Neuronal stem cell (in vitro differentiated cells): ENCODE measurements around the gene EFCAB13.

Experiments
- DNase-seq: peaks from one replicate; pipeline ENCODE4 v3.0.0-alpha.2; 2013; ENCODE audit warnings: low spot score
- H2AFZ ChIP-seq: one replicate; pipeline ENCODE4 v1.6.1; 2013; ENCODE audit warnings: mild to moderate bottlenecking, low read length, inconsistent platforms
- H2AK5ac ChIP-seq: 2 replicates; pipeline ENCODE4 v1.6.1; 2013; ENCODE audit warnings: low read depth, mild to moderate bottlenecking, inconsistent platforms, low read length, moderate library complexity, mixed read lengths
- H2BK120ac ChIP-seq: 2 replicates; pipeline ENCODE4 v1.6.1; 2013; ENCODE audit warnings: low read depth, mild to moderate bottlenecking, inconsistent platforms, low read length, moderate library complexity, mixed read lengths
- H2BK12ac ChIP-seq: one replicate; pipeline ENCODE4 v1.6.1; 2013; ENCODE audit warnings: low read length, inconsistent platforms
- H2BK15ac ChIP-seq: 2 replicates; pipeline ENCODE4 v1.6.1; 2013; ENCODE audit warnings: mild to moderate bottlenecking, low read length, inconsistent platforms, mixed read lengths
- H2BK5ac ChIP-seq: one replicate; pipeline ENCODE4 v1.6.1; 2013; ENCODE audit warnings: inconsistent platforms, mild to moderate bottlenecking, low read length, moderate library complexity
- H3K14ac ChIP-seq: one replicate; pipeline ENCODE4 v1.6.1; 2013; ENCODE audit warnings: low read length, inconsistent platforms
- H3K18ac ChIP-seq: 2 replicates; pipeline ENCODE4 v1.6.1; 2013; ENCODE audit warnings: low read length, inconsistent platforms
- H3K23ac ChIP-seq: 2 replicates; pipeline ENCODE4 v1.6.1; 2013; ENCODE audit warnings: low read depth, mild to moderate bottlenecking, mixed read lengths, low read length, inconsistent platforms; ENCODE audit not compliant: poor library complexity
- H3K27ac ChIP-seq: replicated peaks from 3 replicates; pipeline ENCODE4 v1.5.1; 2013; ENCODE audit warnings: low read length, inconsistent platforms
- H3K27me3 ChIP-seq, 3 experiments: 2 replicates each; pipeline ENCODE4 v1.6.1; 2013; ENCODE audit warnings: low read length in 3 of 3, mild to moderate bottlenecking in 2 of 3, inconsistent platforms in 1 of 3, low read depth in 1 of 3, mixed read lengths in 1 of 3, moderate library complexity in 1 of 3; ENCODE audit not compliant: control insufficient read depth in 3 of 3, insufficient read depth in 3 of 3
- H3K36me3 ChIP-seq, 2 donors: replicated peaks in 1 of 2; 2 replicates each; pipeline ENCODE4 v1.6.1; 2013; ENCODE audit warnings: low read length in 2 of 2; ENCODE audit not compliant: control insufficient read depth in 2 of 2, insufficient read depth in 2 of 2
- H3K4ac ChIP-seq: 2 replicates; pipeline ENCODE4 v1.6.1; 2013; ENCODE audit warnings: inconsistent platforms, mild to moderate bottlenecking, low read length, moderate library complexity
- H3K4me1 ChIP-seq, 2 donors: 1 replicate in 1 of 2; 2 replicates in 1 of 2; pipeline ENCODE4 v1.6.1; 2013; ENCODE audit warnings: low read length in 2 of 2, low read depth in 1 of 2; ENCODE audit not compliant: control insufficient read depth in 2 of 2, insufficient read depth in 1 of 2
- H3K4me2 ChIP-seq: one replicate; pipeline ENCODE4 v1.6.1; 2013; ENCODE audit warnings: mild to moderate bottlenecking, low read length, inconsistent platforms; ENCODE audit not compliant: insufficient read depth, poor library complexity, severe bottlenecking
- H3K4me3 ChIP-seq, 2 donors: 2 replicates each; pipeline ENCODE4 v1.5.1; 2013; ENCODE audit warnings: low read length in 2 of 2, mild to moderate bottlenecking in 2 of 2, inconsistent platforms in 1 of 2, moderate library complexity in 1 of 2
- H3K79me1 ChIP-seq: one replicate; pipeline ENCODE4 v1.6.1; 2013; ENCODE audit warnings: low read depth, mild to moderate bottlenecking, inconsistent platforms, low read length, moderate library complexity
- H3K9ac ChIP-seq: one replicate; pipeline ENCODE4 v1.6.1; 2013; ENCODE audit warnings: mild to moderate bottlenecking, low read depth, low read length, inconsistent platforms; ENCODE audit not compliant: poor library complexity
- H3K9me3 ChIP-seq, 2 donors: replicated peaks in 1 of 2; 2 replicates each; pipeline versions ENCODE3 to v1.6.1; 2013; ENCODE audit warnings: low read length in 2 of 2, mild to moderate bottlenecking in 2 of 2, inconsistent platforms in 1 of 2, low read depth in 1 of 2, mixed read lengths in 1 of 2, moderate library complexity in 1 of 2; ENCODE audit not compliant: control insufficient read depth in 2 of 2, insufficient read depth in 1 of 2
- H4K8ac ChIP-seq: one replicate; pipeline ENCODE4 v1.6.1; 2013; ENCODE audit warnings: low read depth, mild to moderate bottlenecking, inconsistent platforms, low read length, moderate library complexity
- H4K91ac ChIP-seq: one replicate; pipeline ENCODE4 v1.6.1; 2013; ENCODE audit warnings: low read length, low read depth, mild to moderate bottlenecking, inconsistent platforms; ENCODE audit not compliant: poor library complexity
- WGBS, 2 donors: extraction: QIAGEN DNeasy Blood & Tissue Kit; methylation state at CpG; one replicate each; pipeline ENCODE4 v1.1.7; 2013; ENCODE audit warnings: missing lambda C conversion rate in 2 of 2, mixed read lengths in 1 of 2; ENCODE audit not compliant: insufficient read length in 2 of 2, insufficient replicate concordance in 1 of 2; ENCODE audit errors: extremely low coverage in 2 of 2; 5-methylcytosine and 5-hydroxymethylcytosine counted together

EFCAB13 gene

DNA sequence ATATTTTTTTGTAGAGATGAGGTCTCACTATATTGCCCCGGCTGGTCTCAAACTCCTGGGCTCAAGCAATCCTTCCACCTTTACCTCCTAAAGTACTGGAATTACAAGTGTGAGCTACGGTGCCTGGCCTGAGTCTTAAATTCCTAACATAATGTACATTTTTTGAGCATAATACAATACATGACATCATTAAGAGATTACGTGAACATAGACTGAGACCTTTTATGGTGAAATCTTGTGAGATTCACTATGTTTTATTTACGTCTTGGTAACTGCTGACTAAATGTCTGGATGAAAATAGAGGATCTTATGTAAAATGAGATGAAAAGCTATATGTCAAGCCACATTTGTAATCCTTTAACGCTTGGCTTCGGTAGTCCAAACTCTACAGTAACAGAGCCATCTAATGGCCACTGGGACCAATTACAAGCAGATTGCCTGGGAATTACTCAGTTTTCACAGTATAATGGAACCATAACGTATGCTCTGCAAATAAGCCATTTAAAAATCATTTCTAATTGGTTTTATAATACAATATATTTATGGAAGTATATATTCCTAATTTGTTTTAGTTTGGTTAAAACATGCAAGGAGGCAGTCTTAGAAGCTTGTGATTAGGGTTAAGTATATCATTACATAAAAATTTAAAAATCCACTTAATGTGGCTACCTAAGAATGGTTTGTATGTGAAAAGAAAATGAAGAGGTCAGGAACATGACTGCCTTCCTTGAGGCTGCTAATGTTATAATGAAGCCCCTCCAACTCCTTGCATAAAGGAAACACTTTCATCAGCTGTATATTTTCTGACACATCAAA lies 8.1 kb upstream of the EFCAB13 start:
- no peak overlapping the region for H3K14ac ChIP-seq
- H3K36me3 ChIP-seq: no peaks in the 10 kb centered on the region
- DNase-seq: peak; percentile 24
- no peak overlapping the region for H4K91ac ChIP-seq
- H2AK5ac ChIP-seq: no peak overlapping the region
- no peak overlapping the region for H2AFZ ChIP-seq
- H3K27ac ChIP-seq: no peak overlapping the region
- H3K4me3 ChIP-seq: no peak overlapping the region
- H2BK120ac ChIP-seq: no peak overlapping the region
- H3K23ac ChIP-seq: no peak overlapping the region
- no peak overlapping the region for H2BK5ac ChIP-seq
- WGBS, 2 donors: no CpG with 5 or more reads among the region's 7 CpGs
- peaks cover 2 to 5% of the 10 kb centered on the region in 2 donors for H3K4me1 ChIP-seq
- no peak overlapping the region for H2BK12ac ChIP-seq
- H3K79me1 ChIP-seq: no peaks in the 10 kb centered on the region
- no peaks in the 10 kb centered on the region for H3K27me3 ChIP-seq
- H3K4me2 ChIP-seq: no peak overlapping the region
- H3K9ac ChIP-seq: no peak overlapping the region
- no peak overlapping the region for H3K18ac ChIP-seq
- no peak overlapping the region for H3K4ac ChIP-seq
- no peak overlapping the region for H4K8ac ChIP-seq
- no peaks in the 10 kb centered on the region for H3K9me3 ChIP-seq
- no peak overlapping the region for H2BK15ac ChIP-seq

DNA sequence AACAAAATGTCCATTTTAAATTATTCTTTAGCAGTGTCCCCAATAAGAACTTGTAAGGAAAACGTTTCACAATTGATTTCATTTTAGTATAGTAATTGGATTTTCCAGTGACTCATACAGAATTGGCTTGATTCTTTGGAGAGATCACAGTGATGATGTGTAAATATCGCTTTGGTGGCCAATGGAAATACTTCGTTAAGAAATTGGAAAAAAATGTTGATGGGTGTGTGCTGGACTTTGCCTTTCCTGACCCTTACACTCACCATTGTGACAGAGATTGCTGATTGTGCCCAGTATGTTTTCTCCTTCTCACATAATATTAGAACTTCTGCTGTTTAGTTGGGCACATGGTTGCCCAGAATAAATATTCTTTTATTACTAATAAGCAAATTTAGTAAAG lies 7.4 kb upstream of the EFCAB13 start:
- no peaks in the 10 kb centered on the region for H3K27me3 ChIP-seq
- H2BK15ac ChIP-seq: no peak overlapping the region
- no peak overlapping the region for H4K91ac ChIP-seq
- H3K4me1 ChIP-seq: peaks cover 0 to 5% of the 10 kb centered on the region in 2 donors
- no peak for DNase-seq
- H3K9me3 ChIP-seq: peaks cover 0 to 2% of the 10 kb centered on the region in 2 donors
- H3K4me2 ChIP-seq: no peak overlapping the region
- no peak overlapping the region for H3K14ac ChIP-seq
- no peak overlapping the region for H3K4ac ChIP-seq
- H3K4me3 ChIP-seq: no peak overlapping the region
- H4K8ac ChIP-seq: no peak overlapping the region
- WGBS, 2 donors: no CpG with 5 or more reads among the region's 3 CpGs
- H3K36me3 ChIP-seq: no peaks in the 10 kb centered on the region
- no peak overlapping the region for H3K23ac ChIP-seq
- H2AFZ ChIP-seq: no peak overlapping the region
- no peak overlapping the region for H2BK12ac ChIP-seq
- H2BK120ac ChIP-seq: no peak overlapping the region
- H3K79me1 ChIP-seq: no peaks in the 10 kb centered on the region
- H3K9ac ChIP-seq: no peak overlapping the region
- no peak overlapping the region for H2AK5ac ChIP-seq
- H2BK5ac ChIP-seq: no peak overlapping the region
- no peak overlapping the region for H3K18ac ChIP-seq
- H3K27ac ChIP-seq: no peak overlapping the region

DNA sequence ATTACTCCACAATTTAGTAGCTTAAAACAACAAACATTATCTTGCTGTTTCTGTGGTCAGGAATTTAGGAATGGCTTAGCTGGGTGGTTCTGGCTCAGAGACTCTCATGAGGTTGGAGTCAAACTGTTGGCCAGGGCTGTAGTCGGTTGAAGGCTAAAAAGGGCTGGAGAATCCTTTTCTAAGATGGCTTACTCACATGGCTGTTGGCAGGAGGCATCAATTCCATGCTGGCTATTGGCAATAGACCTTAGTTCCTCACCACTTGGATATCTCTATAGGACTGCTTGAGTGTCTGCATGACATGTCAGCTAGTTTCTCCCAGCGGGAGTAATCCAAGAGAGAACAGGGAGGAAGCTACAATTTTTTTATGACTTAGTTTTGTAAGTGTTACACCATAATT lies 6.6 kb upstream of the EFCAB13 start:
- H4K91ac ChIP-seq: no peak overlapping the region

DNA sequence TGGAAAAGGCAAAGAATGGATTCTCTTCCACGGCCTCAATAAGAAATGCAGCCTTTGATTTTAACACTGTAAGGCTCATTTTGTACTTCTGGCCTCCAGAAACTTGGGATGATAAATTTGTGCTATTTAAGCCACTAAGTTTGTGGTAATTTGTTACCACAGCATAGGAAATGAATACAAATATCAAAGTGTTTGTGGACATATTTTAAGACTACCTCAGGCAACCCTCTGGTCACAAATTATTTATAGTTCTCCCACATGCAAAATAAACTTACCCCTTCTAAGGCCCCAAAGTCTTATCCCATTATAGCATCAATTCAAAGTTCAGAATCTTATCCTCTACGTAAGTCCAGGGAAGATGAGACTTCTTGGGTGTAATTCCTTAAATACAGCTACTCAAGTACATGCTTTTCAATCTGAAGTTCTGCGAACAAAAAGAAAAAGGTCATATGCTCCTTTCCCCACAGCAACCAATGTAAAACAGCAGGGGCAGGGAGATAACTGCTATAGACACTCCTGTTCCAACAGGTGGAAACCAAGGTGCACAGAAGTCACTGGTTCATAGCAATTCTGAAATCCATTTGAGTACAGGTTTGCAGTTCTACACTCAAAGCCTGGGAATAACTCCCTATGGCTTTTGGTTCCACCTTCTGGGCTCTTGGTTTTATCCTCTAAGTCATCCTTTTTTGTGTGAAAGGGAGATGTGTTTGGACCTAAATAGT lies 5.4 kb upstream of the EFCAB13 start:
- H3K9ac ChIP-seq: no peak overlapping the region

More for the DNA sequence above, 6.6 kb upstream of the EFCAB13 start:
- no peaks in the 10 kb centered on the region for H3K79me1 ChIP-seq
- no peak overlapping the region for H3K4ac ChIP-seq
- no peak overlapping the region for H3K14ac ChIP-seq
- no peak overlapping the region for H3K4me2 ChIP-seq
- no CpG with 5 or more reads among the region's 2 CpGs for WGBS, 2 donors
- H3K27me3 ChIP-seq: no peaks in the 10 kb centered on the region
- H2BK120ac ChIP-seq: no peak overlapping the region
- no peak overlapping the region for H2AK5ac ChIP-seq
- H3K9me3 ChIP-seq: peaks cover under 1 to 2% of the 10 kb centered on the region in 2 donors
- H3K36me3 ChIP-seq: no peaks in the 10 kb centered on the region
- no peak overlapping the region for H3K4me3 ChIP-seq
- no peak overlapping the region for H2BK12ac ChIP-seq
- H3K23ac ChIP-seq: no peak overlapping the region
- H3K4me1 ChIP-seq: peaks cover 0 to 5% of the 10 kb centered on the region in 2 donors
- no peak for DNase-seq
- no peak overlapping the region for H3K9ac ChIP-seq
- no peak overlapping the region for H4K8ac ChIP-seq
- H2BK5ac ChIP-seq: no peak overlapping the region
- no peak overlapping the region for H2AFZ ChIP-seq
- no peak overlapping the region for H3K18ac ChIP-seq
- H3K27ac ChIP-seq: no peak overlapping the region
- H2BK15ac ChIP-seq: no peak overlapping the region

More for the DNA sequence above, 5.4 kb upstream of the EFCAB13 start:
- no peak overlapping the region for H3K27ac ChIP-seq
- H2AFZ ChIP-seq: no peak overlapping the region
- DNase-seq: no peak
- H3K27me3 ChIP-seq: no peaks in the 10 kb centered on the region
- H3K9me3 ChIP-seq: peaks cover 2 to 4% of the 10 kb centered on the region in 2 donors
- no peaks in the 10 kb centered on the region for H3K79me1 ChIP-seq
- H3K36me3 ChIP-seq: no peaks in the 10 kb centered on the region
- H2BK120ac ChIP-seq: no peak overlapping the region
- H3K18ac ChIP-seq: no peak overlapping the region
- no peak overlapping the region for H2BK15ac ChIP-seq
- no peak overlapping the region for H4K8ac ChIP-seq
- H3K4me2 ChIP-seq: no peak overlapping the region
- peaks cover 0 to 5% of the 10 kb centered on the region in 2 donors for H3K4me1 ChIP-seq
- no peak overlapping the region for H3K14ac ChIP-seq
- no peak overlapping the region for H2AK5ac ChIP-seq
- H3K4ac ChIP-seq: no peak overlapping the region
- no peak overlapping the region for H3K4me3 ChIP-seq
- H4K91ac ChIP-seq: no peak overlapping the region
- H3K23ac ChIP-seq: no peak overlapping the region
- no CpG with 5 or more reads among the region's 3 CpGs for WGBS, 2 donors
- H2BK12ac ChIP-seq: no peak overlapping the region
- no peak overlapping the region for H2BK5ac ChIP-seq
